Limb (tissue), 2 donors: ENCODE measurements around the gene ACAD9.
"Not testable (repeated sequence)": the region's sequence is repeated elsewhere in the genome, so short reads cannot be mapped to it uniquely, and the experiment has no call there.

Experiments used
- DNase-seq, 2 donors: peaks; one replicate each; pipeline ENCODE4 v3.0.0-alpha.2; 2016; ENCODE audit errors: extremely low spot score in 2 of 2

The ACAD9 gene

DNA sequence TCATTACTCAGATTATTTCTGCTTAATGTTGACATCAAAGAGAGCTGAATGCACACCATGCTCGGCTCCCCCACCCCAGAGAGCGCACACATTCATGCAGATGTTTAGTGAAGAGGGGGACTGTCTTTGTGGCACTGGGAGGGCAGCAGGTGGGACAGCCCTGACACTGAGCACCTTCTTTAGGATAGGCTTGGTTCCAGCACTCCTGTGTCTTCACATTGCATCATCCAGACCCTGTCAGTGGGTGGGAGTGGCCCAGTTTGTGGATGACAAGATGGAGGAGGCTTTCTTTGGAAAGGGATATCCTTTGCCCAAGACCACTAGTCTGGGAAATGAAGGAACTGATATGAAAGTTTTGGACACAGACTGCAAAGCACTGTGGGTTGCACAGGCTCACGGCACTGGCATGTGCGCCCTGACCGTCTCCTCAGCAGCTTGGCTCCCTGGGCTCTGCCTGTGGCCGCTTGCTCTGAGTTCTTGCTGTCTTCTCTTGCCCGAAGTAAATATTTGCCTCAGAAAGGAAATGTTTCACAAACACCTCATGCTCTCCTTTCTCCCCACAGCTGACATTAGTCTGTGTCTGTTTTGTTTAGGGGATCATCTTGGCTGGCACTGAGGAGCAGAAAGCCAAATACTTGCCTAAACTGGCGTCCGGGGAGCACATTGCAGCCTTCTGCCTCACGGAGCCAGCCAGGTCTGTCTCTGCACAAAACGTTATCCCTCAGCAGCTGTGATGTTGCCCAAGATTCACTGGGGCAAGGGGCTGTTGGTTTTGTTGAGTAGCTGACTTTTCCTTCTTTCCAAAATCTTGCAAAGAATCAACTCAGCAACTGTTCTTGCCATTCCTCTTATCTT, 16.6 kb downstream of the ACAD9 start:
- no peak for DNase-seq

GRCh38 chr3:128902426-128902825, 23.0 kb downstream of the ACAD9 start:
- no peak for DNase-seq

DNA sequence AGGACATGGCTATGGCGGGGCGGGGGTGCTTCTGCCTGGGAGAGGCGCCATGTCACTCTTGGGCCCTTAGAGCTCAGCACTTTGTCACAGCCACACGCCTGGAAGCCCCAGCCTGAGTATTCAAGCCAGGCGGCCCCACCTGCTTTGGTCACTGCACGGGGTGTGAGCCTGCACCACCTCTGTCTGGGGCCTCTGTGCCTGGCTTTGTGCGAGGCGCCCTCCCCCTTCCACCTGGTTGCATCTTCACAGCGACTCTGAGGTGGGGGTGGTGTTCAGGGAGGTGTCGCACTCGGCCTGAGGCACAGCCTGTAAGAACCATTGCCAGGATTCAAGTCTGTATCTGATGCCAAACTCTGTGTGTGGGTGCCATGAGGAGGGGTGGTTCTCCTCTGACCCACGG, 24.1 kb downstream of the ACAD9 start:
- DNase-seq = no peak

DNA sequence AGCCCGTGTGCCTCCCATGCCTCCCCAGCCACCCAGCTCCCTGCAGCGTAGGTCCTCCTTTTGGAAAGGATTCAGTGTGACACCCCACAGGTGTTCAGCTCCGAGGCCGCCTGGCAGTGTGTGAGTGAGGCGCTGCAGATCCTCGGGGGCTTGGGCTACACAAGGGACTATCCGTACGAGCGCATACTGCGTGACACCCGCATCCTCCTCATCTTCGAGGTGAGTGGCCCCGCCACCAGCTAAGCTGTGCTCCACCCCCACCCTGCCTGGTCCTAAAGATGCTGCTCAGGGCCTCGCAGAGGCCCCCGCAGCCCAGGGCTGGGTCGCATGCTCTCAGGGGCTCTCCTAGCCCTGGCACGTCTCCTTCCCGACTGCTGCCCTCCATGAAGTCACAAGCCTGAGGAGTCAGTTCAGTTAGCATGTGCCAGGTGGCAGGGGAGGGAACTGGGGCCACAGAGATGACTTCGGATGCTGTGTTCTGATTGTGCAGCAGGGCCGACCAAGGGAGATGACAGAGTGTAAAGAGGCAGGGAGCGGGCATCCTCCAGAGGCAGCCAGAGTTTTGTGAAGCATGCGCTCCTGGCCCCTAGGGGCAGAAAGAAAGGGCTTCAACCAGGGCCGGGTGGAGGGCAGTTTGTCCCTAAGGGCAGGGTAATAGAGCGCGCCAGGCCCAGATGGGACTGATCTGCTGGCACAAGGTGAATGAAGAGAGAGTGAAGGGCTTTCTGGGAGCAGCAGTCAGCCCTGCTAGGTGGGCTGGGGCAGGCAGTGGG, 26.8 kb downstream of the ACAD9 start:
- no peak for DNase-seq

DNA sequence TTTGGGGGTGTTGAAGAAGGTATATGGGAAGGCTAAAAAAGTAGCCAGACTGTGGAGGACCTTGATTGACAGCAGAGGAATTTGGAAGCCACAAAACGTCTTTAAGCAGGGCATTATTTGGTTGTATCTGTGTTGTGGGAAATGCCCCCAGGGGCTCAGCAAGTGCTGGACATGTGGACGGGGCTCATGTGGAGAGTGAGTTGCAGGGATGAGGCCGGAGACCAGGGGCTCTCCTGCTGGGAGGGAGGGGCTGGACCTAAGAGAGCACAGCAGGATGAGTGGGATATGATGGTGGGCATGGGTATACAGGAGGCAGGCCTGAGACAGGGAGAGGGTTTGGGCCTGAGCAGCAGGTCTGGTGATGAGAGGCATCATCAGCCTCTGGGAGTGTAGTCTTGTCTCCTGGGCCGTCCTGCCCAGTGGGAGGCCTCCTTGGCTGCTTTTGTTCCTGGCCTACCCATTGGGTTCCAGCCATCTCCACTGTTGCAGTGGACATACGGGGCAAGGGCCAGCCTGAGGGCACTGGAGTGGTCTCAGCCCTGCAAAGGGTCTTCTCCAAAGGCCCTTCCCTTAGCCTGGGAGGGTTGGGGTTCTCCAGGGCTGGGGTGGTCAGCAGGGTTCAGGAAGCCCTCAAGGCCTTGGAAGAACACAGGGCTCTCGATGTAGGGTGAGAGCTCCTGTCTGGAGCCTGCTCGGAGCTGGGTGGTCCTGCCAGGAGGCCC, 27.5 kb downstream of the ACAD9 start:
- no peak for DNase-seq

DNA sequence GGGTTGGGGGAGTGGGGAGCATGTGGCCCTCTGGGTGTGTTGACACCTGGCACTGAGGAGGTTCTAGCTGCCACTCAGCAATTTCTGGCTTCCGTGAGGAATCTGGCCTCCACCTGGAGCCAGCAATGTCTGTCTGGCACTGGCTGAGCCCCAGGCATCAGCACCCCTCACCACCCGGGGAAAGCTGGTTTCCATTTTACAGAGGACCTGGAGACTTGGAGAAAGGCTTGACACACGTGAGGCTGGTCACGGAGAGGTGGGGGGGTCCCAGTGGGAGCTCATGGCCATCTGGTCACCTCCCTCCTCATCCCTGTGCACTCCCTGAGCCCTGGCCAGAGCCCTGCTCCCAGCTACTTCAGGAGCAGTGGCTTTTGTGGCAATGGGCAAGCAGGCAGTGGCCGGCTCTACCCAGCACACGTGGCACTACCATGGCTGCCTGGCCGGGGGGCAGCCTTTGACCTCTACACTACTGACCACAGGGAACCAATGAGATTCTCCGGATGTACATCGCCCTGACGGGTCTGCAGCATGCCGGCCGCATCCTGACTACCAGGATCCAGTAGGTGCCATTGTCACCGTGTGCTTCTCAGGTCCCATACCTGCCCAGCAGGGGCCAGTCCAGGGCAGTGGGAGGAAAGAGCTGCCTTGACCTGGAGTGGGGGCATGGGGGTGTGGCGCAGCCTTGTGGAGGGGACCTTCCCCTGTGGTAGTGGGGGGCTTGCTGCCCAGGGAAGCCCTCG, 28.5 kb downstream of the ACAD9 start:
- DNase-seq = no peak

GRCh38 chr3:128908951-128909350, 29.5 kb downstream of the ACAD9 start:
- DNase-seq = no peak

GRCh38 chr3:128910006-128910405, 30.6 kb downstream of the ACAD9 start:
- DNase-seq = no peak

DNA sequence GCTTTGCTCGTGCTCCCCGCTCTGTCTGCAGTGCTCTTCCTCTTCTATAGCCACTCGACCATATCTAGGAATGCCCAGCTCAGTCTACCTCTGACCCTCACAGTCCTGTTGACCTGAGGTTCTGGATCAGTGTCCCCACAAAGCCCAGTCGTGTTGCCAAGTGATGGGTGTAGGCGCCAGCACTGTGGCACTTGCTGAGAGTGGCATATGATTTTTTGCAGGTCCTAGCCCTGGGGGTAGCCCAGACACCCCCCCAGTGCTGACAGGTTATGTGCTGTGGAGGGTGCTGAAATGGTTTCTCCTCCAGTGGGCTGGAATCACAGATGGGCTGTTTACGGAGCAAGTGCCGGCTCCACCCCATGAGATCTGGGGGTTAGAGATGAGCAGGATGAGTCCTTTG, 32.5 kb downstream of the ACAD9 start:
- no peak for DNase-seq

DNA sequence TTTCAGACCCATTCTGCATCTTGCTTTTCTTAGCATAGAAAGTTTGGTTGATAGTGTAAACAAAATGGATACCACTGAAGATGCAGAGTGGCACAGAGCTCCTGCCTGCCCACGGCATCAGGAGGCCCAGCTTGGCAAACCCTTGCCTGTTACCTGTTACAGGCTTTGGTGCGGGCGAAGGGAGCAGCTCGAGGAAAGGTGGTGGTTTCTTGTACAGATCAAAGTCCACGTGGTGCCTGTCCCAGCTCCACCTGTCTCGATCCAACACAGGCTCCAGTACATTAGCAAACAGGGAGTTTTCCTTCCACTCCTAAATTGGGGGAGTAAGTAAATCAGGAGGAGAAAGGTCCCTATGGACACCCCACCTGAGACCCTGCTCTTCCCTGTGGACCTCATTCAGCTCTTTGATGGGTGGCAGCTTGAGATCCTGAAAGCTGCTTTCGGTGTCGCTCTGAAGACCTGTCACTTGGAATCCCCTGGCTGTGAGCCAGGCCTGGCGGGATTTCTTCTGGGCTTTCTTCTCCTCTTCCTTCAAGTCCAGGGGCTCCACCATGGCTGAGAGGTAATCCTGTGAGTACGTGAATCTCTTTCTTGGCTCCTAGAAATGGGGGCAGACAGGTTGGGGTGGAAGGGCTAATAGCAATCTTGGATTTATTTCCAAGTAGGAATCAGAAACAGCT, 35.7 kb downstream of the ACAD9 start:
- DNase-seq = no peak

DNA sequence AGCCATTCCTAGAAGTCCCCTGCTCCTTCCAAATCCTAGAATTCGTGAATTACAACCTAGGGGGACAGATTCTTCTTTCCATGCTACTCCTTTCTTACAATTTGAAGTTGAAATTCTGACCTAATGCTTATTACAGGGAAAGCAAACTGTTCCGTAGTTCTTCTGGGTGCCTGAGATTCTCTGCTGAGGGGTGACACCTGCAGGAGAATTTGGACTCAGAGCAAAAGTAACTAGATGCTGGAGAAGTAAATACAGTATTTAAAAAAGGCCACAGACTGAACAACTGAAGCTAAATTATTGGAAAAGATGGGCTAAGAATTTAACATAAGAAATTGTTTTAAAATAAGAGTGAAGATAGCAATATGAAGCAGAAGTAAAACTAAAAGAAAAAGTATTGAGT, 37.9 kb downstream of the ACAD9 start:
- DNase-seq = no peak

GRCh38 chr3:128919988-128920387, 40.6 kb downstream of the ACAD9 start:
- DNase-seq = no peak

DNA sequence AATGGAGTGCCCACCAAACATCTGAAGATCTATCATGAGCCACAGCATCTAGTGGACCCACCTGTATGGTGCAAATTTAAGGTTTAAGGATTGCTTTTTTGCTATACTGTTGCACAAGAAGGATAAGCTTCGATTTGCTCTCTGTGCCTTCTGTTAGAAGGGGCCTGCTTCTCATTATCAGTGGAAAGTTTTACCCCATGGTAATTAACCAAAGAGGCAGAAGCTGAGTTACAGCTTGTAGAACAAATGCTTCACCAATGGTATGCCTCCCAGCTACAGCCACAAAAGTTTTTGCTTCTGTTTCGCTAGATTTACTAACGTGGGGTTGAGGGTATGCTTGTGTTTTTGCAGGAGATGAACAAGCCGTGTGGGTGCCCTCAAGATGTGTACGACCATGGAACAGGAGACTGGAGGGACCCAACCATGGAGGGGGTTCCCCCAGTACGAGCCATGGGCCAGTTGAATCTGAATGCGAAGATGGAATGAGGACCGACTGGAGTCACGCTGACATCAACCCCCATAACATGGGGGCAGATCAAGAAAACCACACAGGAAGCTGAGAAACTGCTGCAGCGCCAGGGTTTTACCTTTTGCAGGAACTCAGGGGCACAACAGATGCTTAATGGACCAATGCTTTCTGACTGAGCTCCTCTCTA, 43.5 kb downstream of the ACAD9 start:
- no peak for DNase-seq

- no peak for DNase-seq
These were observed 44.2 kb downstream of the ACAD9 start for GRCh38 chr3:128923576-128923975.

DNA sequence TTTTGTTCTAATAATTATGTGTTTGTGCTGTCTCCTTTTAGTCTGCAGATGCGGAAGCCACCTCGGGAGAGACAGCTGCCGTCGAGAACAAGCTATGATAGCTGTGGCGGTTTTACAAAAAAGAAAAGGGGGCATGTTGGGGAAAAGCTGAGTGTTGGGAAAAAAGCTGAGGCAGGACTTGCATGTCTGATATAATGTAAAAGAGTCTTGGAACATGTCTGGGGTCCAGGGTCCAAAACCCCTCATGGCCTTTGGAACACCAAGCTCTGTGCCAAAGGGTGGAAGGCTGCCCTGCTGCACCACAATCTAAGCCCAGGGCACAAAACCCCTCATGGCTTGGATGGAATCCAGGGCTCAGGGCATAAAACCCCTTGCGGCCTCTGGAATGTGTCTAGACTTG, 44.6 kb downstream of the ACAD9 start:
- DNase-seq = not testable (repeated sequence)

GRCh38 chr3:128929364-128929763, 49.9 kb downstream of the ACAD9 start:
- DNase-seq = no peak

DNA sequence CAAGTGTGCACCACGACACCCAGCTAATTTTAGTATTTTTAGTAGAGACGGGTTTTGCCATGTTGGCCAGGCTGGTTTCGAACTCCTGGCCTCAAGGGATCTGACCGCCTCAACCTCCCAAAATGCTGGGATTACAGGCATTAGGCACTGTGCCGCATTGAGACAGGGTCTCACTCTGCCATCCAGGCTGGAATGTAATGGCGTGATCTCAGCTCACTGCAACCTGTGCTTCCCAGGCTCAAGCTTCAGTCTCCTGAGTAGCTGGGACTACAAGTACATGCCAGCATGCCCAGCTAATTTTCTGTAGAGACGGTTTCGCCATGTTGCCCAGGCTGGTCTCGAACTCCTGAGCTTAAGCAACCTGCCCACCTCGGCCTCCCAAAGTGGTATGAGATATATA, 51.6 kb downstream of the ACAD9 start:
- no peak for DNase-seq

DNA sequence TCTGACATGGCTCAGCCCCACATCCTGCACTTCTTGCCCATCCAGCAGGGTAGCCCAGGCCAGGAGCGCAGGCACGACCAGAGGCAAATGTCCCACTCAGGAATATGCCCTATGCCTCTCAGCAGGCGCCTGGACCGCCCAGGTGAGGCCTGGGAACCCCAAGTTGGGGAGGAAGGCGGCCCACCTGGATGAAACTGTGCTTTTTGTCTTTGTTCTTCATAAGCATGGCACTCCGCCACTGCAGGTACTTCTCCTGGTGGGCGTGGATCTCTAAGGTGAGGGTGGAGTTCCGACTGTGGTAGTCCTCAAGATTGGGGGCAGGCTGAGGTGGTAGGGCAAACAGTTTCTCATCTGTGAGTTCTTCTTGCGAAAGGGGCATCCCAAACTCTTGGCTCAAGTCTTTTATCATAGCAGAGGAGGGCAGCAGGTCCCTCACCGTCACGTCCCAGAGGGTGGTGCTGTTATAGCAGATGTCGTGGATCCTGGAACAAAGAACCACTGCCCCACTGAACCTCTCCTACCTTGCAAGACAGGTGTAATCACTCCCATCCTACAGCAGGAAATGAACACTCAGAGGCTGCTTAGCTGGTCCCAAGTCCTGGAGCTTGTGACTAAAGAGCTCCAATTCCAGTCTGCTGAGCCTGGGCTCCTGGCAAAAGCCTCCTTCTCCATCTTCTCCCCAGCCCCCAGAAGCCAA, 53.2 kb downstream of the ACAD9 start:
- DNase-seq = no peak

- DNase-seq = no peak
These were observed 53.9 kb downstream of the ACAD9 start for GRCh38 chr3:128933213-128933921.
